CD14-positive monocyte (primary cell): Measurements from ENCODE around the gene ATP4A. TPM values are rescaled to one million over a fixed set of nuclear protein-coding genes. Genes with fewer than 3 reads are reported as not detected.
A peak's percentile ranks its signal among the peaks of the same experiment; 100 is the strongest.

Experiments used
- DNase-seq, 3 donors: peaks; one replicate each; pipeline ENCODE4 v3.0.0-alpha.2; 2011 to 2022
- H2AFZ ChIP-seq: 2 replicates; pipeline ENCODE4 v1.6.0; 2012; ENCODE audit warnings: mild to moderate bottlenecking, low read depth, low read length, inconsistent platforms; ENCODE audit not compliant: insufficient read depth, poor library complexity, severe bottlenecking
- H3K27ac ChIP-seq, 2 donors: 1 replicate in 1 of 2; 2 replicates in 1 of 2; pipeline ENCODE4 v1.5.1; 2012 to 2013; ENCODE audit warnings: low read length in 2 of 2, control low read depth in 1 of 2, inconsistent platforms in 1 of 2, low read depth in 1 of 2, mild to moderate bottlenecking in 1 of 2
- H3K27me3 ChIP-seq, 2 donors: one replicate each; pipeline versions ENCODE4 v1.6.0 to v1.6.1; 2011 to 2013; ENCODE audit warnings: low read length in 2 of 2; ENCODE audit not compliant: control insufficient read depth in 2 of 2, insufficient read depth in 2 of 2
- H3K36me3 ChIP-seq, 2 donors: replicated peaks in 1 of 2; 1 replicate in 1 of 2; 2 replicates in 1 of 2; pipeline versions ENCODE4 v1.5.1 to v1.6.1; 2012 to 2013; ENCODE audit warnings: low read length in 2 of 2, control low read depth in 1 of 2, inconsistent platforms in 1 of 2, mild to moderate bottlenecking in 1 of 2; ENCODE audit not compliant: insufficient read depth in 2 of 2, control insufficient read depth in 1 of 2
- H3K4me1 ChIP-seq, 2 donors: 1 replicate in 1 of 2; 2 replicates in 1 of 2; pipeline versions ENCODE4 v1.5.1 to v1.6.1; 2012 to 2013; ENCODE audit warnings: low read length in 2 of 2, control low read depth in 1 of 2, inconsistent platforms in 1 of 2, mild to moderate bottlenecking in 1 of 2, moderate library complexity in 1 of 2; ENCODE audit not compliant: insufficient read depth in 2 of 2, control insufficient read depth in 1 of 2
- H3K4me2 ChIP-seq: replicated peaks from 2 replicates; pipeline ENCODE3; 2012; ENCODE audit warnings: low read length, moderate library complexity, mild to moderate bottlenecking; ENCODE audit not compliant: poor library complexity, severe bottlenecking; ENCODE audit errors: extremely low read depth
- H3K4me3 ChIP-seq, 3 experiments: fragments of 200-600 bp in 1 of 3; sonication (generic) in 1 of 3; replicated peaks in 1 of 3; 1 replicate in 2 of 3; 2 replicates in 1 of 3; pipeline ENCODE4 v1.5.1; 2011 to 2013; ENCODE audit warnings: low read length in 3 of 3, mild to moderate bottlenecking in 3 of 3, control low read depth in 2 of 3, low read depth in 2 of 3, inconsistent platforms in 1 of 3, moderate library complexity in 1 of 3
- H3K79me2 ChIP-seq: 2 replicates; pipeline ENCODE4 v1.6.0; 2012; ENCODE audit warnings: mild to moderate bottlenecking, control low read depth, inconsistent platforms, low read length, moderate library complexity; ENCODE audit not compliant: insufficient read depth
- H3K9ac ChIP-seq: 2 replicates; pipeline ENCODE4 v1.6.0; 2017; ENCODE audit warnings: low read length, mild to moderate bottlenecking; ENCODE audit not compliant: insufficient read depth, poor library complexity, severe bottlenecking
- H3K9me3 ChIP-seq, 2 donors: replicated peaks in 1 of 2; 1 replicate in 1 of 2; 2 replicates in 1 of 2; pipeline versions ENCODE4 v1.5.1 to v1.6.1; 2012 to 2013; ENCODE audit warnings: low read length in 2 of 2, control low read depth in 1 of 2; ENCODE audit not compliant: control insufficient read depth in 1 of 2, insufficient read depth in 1 of 2
- H4K20me1 ChIP-seq: 2 replicates; pipeline ENCODE4 v1.6.0; 2012; ENCODE audit warnings: mild to moderate bottlenecking, low read length, control low read depth, moderate library complexity; ENCODE audit not compliant: insufficient read depth
- H3K27ac Mint-ChIP-seq, 7 donors: one replicate each; pipeline ENCODE4 v1.8.0; 2020; ENCODE audit warnings: mild to moderate bottlenecking in 7 of 7, mixed read lengths in 7 of 7, moderate library complexity in 6 of 7, inconsistent platforms in 2 of 7
- H3K27me3 Mint-ChIP-seq, 3 donors: one replicate each; pipeline ENCODE4 v1.8.0; 2021 to 2022; ENCODE audit warnings: low read depth in 3 of 3, mild to moderate bottlenecking in 3 of 3, mixed read lengths in 3 of 3, moderate library complexity in 3 of 3, inconsistent platforms in 1 of 3
- H3K36me3 Mint-ChIP-seq, 2 donors: one replicate each; pipeline ENCODE4 v1.8.0; 2020; ENCODE audit warnings: mixed read lengths in 2 of 2, inconsistent platforms in 1 of 2, mild to moderate bottlenecking in 1 of 2
- H3K4me1 Mint-ChIP-seq: one replicate; pipeline ENCODE4 v1.8.0; 2020; ENCODE audit warnings: mild to moderate bottlenecking, mixed read lengths
- H3K4me3 Mint-ChIP-seq, 2 donors: one replicate each; pipeline ENCODE4 v1.8.0; 2020; ENCODE audit warnings: mild to moderate bottlenecking in 2 of 2, mixed read lengths in 2 of 2, moderate library complexity in 1 of 2
- H3K9me3 Mint-ChIP-seq, 7 donors: one replicate each; pipeline ENCODE4 v1.8.0; 2020 to 2022; ENCODE audit warnings: mixed read lengths in 7 of 7, mild to moderate bottlenecking in 6 of 7, moderate library complexity in 6 of 7, inconsistent platforms in 2 of 7
- WGBS: methylation state at CpG from one replicate; pipeline ENCODE4 v1.1.5; 2013; ENCODE audit warnings: missing lambda C conversion rate; ENCODE audit not compliant: insufficient coverage; 5-methylcytosine and 5-hydroxymethylcytosine counted together
- intact Hi-C, 2 donors: fragments of 100-400 bp; cut with micrococcal nuclease; formaldehyde crosslinking; loops; one replicate each; pipeline versions ENCODE4 v1.15.0 to v1.15.1; 2023
- polyA plus RNA-seq, 3 donors: library from polyadenylated mRNA; depleted of rRNA in 1 of 3; unstranded in 2 of 3; stranded (reverse) in 1 of 3; fragments of 300-500 nt in 2 of 3; fragments of >200 nt in 1 of 3; fragmentation: Illumina TruSeq in 2 of 3; gene quantifications; 1 replicate in 2 of 3; 2 replicates in 1 of 3; pipeline ENCODE4 v1.2.3, GENCODE V29; 2012 to 2021
- TF ChIP-seq, protein P1 (sequence below): fragments of 200-600 bp; IDR thresholded peaks from one replicate; pipeline ENCODE4 v1.8.0; 2022; ENCODE audit warnings: antibody characterized with exemption, mild to moderate bottlenecking

The ATP4A gene
- polyA plus RNA-seq, 3 donors: not detected

DNA sequence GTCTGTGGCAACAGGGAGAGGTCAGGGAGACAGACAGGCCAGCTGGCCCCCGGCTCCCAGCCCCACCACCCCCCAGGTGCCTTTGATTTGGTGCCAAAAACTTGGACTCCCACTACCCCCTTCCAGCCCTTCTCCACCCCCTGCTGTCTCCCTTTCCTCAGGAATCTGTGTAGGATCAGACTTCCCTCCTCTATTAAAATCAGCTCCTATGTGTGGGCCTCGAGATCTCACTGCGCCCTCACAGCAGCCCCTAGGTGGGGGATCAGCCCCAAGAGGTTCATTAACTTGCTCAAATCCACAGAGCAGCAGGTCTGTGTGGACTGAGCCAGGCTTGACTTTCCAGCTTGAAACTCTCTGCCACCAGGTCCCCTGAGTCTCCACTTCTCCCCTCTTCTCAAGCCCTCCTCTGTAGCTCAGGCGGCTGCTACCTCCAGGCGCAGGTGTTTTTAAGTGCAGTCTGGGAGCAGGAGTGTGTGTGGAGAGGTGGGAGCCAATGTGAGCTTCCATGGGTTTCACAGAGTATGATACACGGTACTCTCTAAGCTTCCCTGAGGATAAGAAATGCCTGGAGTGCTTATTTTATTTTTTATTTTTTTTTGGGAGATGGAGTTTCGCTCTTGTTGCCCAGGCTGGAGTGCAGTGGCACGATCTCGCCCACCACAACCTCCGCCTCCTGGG lies 28.5 kb downstream of the ATP4A start:
- H3K36me3 ChIP-seq: no peaks in the 10 kb centered on the region
- no peak overlapping the region for H3K27ac Mint-ChIP-seq
- H3K79me2 ChIP-seq: no peaks in the 10 kb centered on the region
- H3K27ac ChIP-seq: no peak overlapping the region
- WGBS: 80% methylated on average over 3 of the region's 10 CpGs
- H3K4me1 ChIP-seq: peaks cover 7 to 11% of the 10 kb centered on the region in 2 donors
- H3K4me1 Mint-ChIP-seq: peaks cover 7% of the 10 kb centered on the region
- H3K27me3 ChIP-seq: peaks cover 0 to 15% of the 10 kb centered on the region in 2 donors
- H3K4me2 ChIP-seq: no peak overlapping the region
- H3K27me3 Mint-ChIP-seq: peaks cover 21 to 30% (median 26%) of the 10 kb centered on the region in 3 donors
- H3K4me3 Mint-ChIP-seq: no peak overlapping the region
- H3K36me3 Mint-ChIP-seq: no peaks in the 10 kb centered on the region
- H3K9ac ChIP-seq: no peak overlapping the region
- H3K4me3 ChIP-seq: no peak overlapping the region
- DNase-seq: no peak
- no peak overlapping the region for H2AFZ ChIP-seq
- intact Hi-C loops: no loop called here
- TF ChIP-seq, protein P1, sequence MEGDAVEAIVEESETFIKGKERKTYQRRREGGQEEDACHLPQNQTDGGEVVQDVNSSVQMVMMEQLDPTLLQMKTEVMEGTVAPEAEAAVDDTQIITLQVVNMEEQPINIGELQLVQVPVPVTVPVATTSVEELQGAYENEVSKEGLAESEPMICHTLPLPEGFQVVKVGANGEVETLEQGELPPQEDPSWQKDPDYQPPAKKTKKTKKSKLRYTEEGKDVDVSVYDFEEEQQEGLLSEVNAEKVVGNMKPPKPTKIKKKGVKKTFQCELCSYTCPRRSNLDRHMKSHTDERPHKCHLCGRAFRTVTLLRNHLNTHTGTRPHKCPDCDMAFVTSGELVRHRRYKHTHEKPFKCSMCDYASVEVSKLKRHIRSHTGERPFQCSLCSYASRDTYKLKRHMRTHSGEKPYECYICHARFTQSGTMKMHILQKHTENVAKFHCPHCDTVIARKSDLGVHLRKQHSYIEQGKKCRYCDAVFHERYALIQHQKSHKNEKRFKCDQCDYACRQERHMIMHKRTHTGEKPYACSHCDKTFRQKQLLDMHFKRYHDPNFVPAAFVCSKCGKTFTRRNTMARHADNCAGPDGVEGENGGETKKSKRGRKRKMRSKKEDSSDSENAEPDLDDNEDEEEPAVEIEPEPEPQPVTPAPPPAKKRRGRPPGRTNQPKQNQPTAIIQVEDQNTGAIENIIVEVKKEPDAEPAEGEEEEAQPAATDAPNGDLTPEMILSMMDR: no peak
- H3K9me3 ChIP-seq: no peaks in the 10 kb centered on the region
- H4K20me1 ChIP-seq: no peaks in the 10 kb centered on the region
- H3K9me3 Mint-ChIP-seq: no peaks in the 10 kb centered on the region

DNA sequence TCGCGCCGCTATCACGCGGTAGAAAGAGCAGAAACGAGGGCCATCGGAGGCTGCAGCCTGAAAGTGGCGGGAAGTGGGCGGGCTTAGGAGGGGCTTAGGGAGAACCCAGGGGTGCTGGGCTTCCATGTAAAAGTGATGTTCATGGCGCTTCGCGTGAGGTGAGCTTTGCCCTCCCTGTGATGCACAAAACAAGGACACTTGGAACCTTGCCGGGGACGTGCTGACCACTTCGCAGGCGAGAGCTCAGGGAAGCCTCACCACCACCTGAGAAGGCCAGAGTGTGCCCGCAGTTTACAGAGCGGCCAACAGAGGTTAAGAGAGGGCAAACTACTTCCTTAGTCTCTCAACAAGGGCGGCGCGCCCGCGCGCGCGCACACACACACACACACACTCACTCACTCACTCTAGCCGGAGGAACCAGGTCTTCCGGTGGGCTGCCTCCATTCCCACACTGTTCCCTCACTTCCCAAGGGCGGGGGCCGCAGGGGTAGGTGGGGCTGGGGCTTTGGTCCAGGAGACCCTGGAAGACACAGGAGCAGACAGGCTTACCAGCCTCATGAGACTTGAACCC lies 29.6 kb downstream of the ATP4A start:
- H3K79me2 ChIP-seq: no peaks in the 10 kb centered on the region
- H3K4me2 ChIP-seq: peak overlapping the region; percentile 17
- no peak overlapping the region for H3K4me3 ChIP-seq
- 2% methylated on average over 19 of the region's 30 CpGs for WGBS
- H3K9me3 ChIP-seq: no peaks in the 10 kb centered on the region
- H3K27me3 ChIP-seq: peaks cover 0 to 20% of the 10 kb centered on the region in 2 donors
- peaks cover 7% of the 10 kb centered on the region for H3K4me1 Mint-ChIP-seq
- peak overlapping the region; percentile 56 for H2AFZ ChIP-seq
- H3K27ac ChIP-seq: no peak overlapping the region
- H3K9ac ChIP-seq: no peak overlapping the region
- intact Hi-C loops: no loop called here
- no peaks in the 10 kb centered on the region for H4K20me1 ChIP-seq
- peak overlapping the region in 1 of 7 donors; percentile 55 for H3K27ac Mint-ChIP-seq
- no peaks in the 10 kb centered on the region for H3K36me3 ChIP-seq
- no peaks in the 10 kb centered on the region for H3K9me3 Mint-ChIP-seq
- peak overlapping the region in 1 of 2 donors; percentile 73 for H3K4me3 Mint-ChIP-seq
- TF ChIP-seq, protein P1: no peak
- H3K4me1 ChIP-seq: peaks cover 7 to 11% of the 10 kb centered on the region in 2 donors
- H3K36me3 Mint-ChIP-seq: no peaks in the 10 kb centered on the region
- peaks cover 21 to 38% (median 29%) of the 10 kb centered on the region in 3 donors for H3K27me3 Mint-ChIP-seq
- peak in 2 of 3 donors; percentile 18 to 43 for DNase-seq
